B cell (primary cell): Measurements from ENCODE around the gene KCNS3. TPM values are rescaled to one million over a fixed set of nuclear protein-coding genes. Genes with fewer than 3 reads are reported as not detected.
"Not testable (repeated sequence)": the region's sequence is repeated elsewhere in the genome, so short reads cannot be mapped to it uniquely, and the experiment has no call there.

Source experiments
- ATAC-seq: fragments of 200-7000 bp; cut with Tn5 transposase; one replicate; pipeline ENCODE4 v1.10.0; 2021; ENCODE audit warnings: low read depth, mild to moderate bottlenecking, moderate number of reproducible peaks, moderate library complexity
- CTCF ChIA-PET: fragments of 350-600 bp; sonication (Branson Sonifier 250); formaldehyde crosslinking; loops from one replicate; lab custom pipeline; 2021; ENCODE audit warnings: antibody characterized with exemption, inconsistent platforms; lab: Charles Lee
- POLR2A ChIA-PET: fragments of 350-600 bp; sonication (Branson Sonifier 250); formaldehyde crosslinking; loops from one replicate; lab custom pipeline; 2021; ENCODE audit warnings: antibody characterized with exemption; lab: Charles Lee
- DNase-seq: peaks from one replicate; pipeline ENCODE4 v3.0.0; 2013
- H2AFZ ChIP-seq: 2 replicates; pipeline ENCODE4 v1.6.1; 2012; ENCODE audit warnings: mild to moderate bottlenecking, low read depth, low read length; ENCODE audit not compliant: insufficient read depth, poor library complexity, severe bottlenecking
- H3K27ac ChIP-seq, 2 donors: 1 replicate in 1 of 2; 2 replicates in 1 of 2; pipeline ENCODE4 v1.5.1; 2012 to 2013; ENCODE audit warnings: low read length in 2 of 2, mild to moderate bottlenecking in 2 of 2, moderate library complexity in 1 of 2
- H3K27me3 ChIP-seq, 4 experiments: fragments of 200-600 bp in 1 of 4; sonication (generic) in 1 of 4; replicated peaks in 1 of 4; 1 replicate in 2 of 4; 2 replicates in 2 of 4; pipeline versions ENCODE4 v1.6.1 to v1.7.0; 2013 to 2016; ENCODE audit warnings: low read length in 3 of 4, mild to moderate bottlenecking in 2 of 4, mixed read lengths in 1 of 4, moderate library complexity in 1 of 4; ENCODE audit not compliant: insufficient read depth in 4 of 4, control insufficient read depth in 3 of 4; ENCODE audit errors: control extremely low read depth in 1 of 4
- H3K36me3 ChIP-seq, 2 experiments: replicated peaks in 1 of 2; 1 replicate in 1 of 2; 2 replicates in 1 of 2; pipeline versions ENCODE4 v1.6.1 to v1.7.1; 2013; ENCODE audit warnings: low read length in 1 of 2; ENCODE audit not compliant: insufficient read depth in 2 of 2, control insufficient read depth in 1 of 2; ENCODE audit errors: control extremely low read depth in 1 of 2, extremely low read depth in 1 of 2
- H3K4me1 ChIP-seq, 2 donors: fragments of 200-600 bp in 1 of 2; sonication (generic) in 1 of 2; 1 replicate in 1 of 2; 2 replicates in 1 of 2; pipeline versions ENCODE4 v1.5.1 to v1.6.1; 2013 to 2017; ENCODE audit warnings: low read length in 2 of 2; ENCODE audit not compliant: control insufficient read depth in 2 of 2, insufficient read depth in 2 of 2
- H3K4me2 ChIP-seq: replicated peaks from 2 replicates; pipeline ENCODE3; 2012; ENCODE audit warnings: mild to moderate bottlenecking, low read depth, low read length; ENCODE audit not compliant: poor library complexity, severe bottlenecking
- H3K4me3 ChIP-seq, 5 experiments: fragments of 200-600 bp in 1 of 5; sonication (generic) in 1 of 5; 1 replicate in 3 of 5; 2 replicates in 2 of 5; pipeline versions ENCODE4 v1.5.1 to v1.7.0; 2011 to 2016; ENCODE audit warnings: low read length in 4 of 5, mild to moderate bottlenecking in 4 of 5, low read depth in 2 of 5, control low read depth in 1 of 5, moderate library complexity in 1 of 5; ENCODE audit not compliant: insufficient read depth in 1 of 5; ENCODE audit errors: control extremely low read depth in 1 of 5, extremely low read depth in 1 of 5
- H3K79me2 ChIP-seq: fragments of 200-600 bp; sonication (generic); one replicate; pipeline ENCODE4 v1.6.0; 2016; ENCODE audit warnings: low read length; ENCODE audit not compliant: control insufficient read depth, insufficient read depth
- H3K9ac ChIP-seq: fragments of 200-600 bp; sonication (generic); 2 replicates; pipeline ENCODE4 v1.6.1; 2017; ENCODE audit warnings: mild to moderate bottlenecking, low read length, moderate library complexity
- H3K9me3 ChIP-seq, 3 donors: one replicate each; pipeline versions ENCODE4 v1.6.1 to v1.7.1; 2013; ENCODE audit warnings: low read length in 2 of 3; ENCODE audit not compliant: control insufficient read depth in 2 of 3, insufficient read depth in 1 of 3; ENCODE audit errors: control extremely low read depth in 1 of 3
- H4K20me1 ChIP-seq: 2 replicates; pipeline ENCODE4 v1.6.0; 2012; ENCODE audit warnings: mild to moderate bottlenecking, low read length; ENCODE audit not compliant: insufficient read depth, control insufficient read depth, poor library complexity, severe bottlenecking
- H3K27ac Mint-ChIP-seq: one replicate; pipeline ENCODE4 v1.8.0; 2021; ENCODE audit warnings: mixed read lengths
- H3K27me3 Mint-ChIP-seq: one replicate; pipeline ENCODE4 v1.8.0; 2021; ENCODE audit warnings: mixed read lengths
- H3K4me1 Mint-ChIP-seq: one replicate; pipeline ENCODE4 v1.8.0; 2021; ENCODE audit warnings: mixed read lengths
- H3K4me3 Mint-ChIP-seq: one replicate; pipeline ENCODE4 v1.8.0; 2021; ENCODE audit warnings: mixed read lengths
- H3K9me3 Mint-ChIP-seq: one replicate; pipeline ENCODE4 v1.8.0; 2022; ENCODE audit warnings: mixed read lengths; ENCODE audit not compliant: insufficient read depth
- EZH2 ChIP-seq: IDR thresholded peaks from 2 replicates; pipeline ENCODE4 v1.6.1; 2012; ENCODE audit warnings: borderline replicate concordance, low read depth, mild to moderate bottlenecking, moderate library complexity, low read length; ENCODE audit not compliant: insufficient read depth, poor library complexity, severe bottlenecking
- WGBS: methylation state at CpG from one replicate; pipeline ENCODE4 v1.1.5; 2013; ENCODE audit warnings: missing lambda C conversion rate; ENCODE audit not compliant: insufficient coverage; 5-methylcytosine and 5-hydroxymethylcytosine counted together
- intact Hi-C: fragments of 100-400 bp; cut with micrococcal nuclease; formaldehyde crosslinking; loops from one replicate; pipeline ENCODE4 v1.10.0; 2022
- polyA plus RNA-seq: library from polyadenylated mRNA; depleted of rRNA; stranded (reverse); fragments of >200 nt; gene quantifications from 2 replicates; pipeline ENCODE4 v1.2.3, GENCODE V29; 2012
- total RNA-seq, 2 donors: library from RNA; stranded (reverse); fragments of 120-200 nt in 1 of 2; gene quantifications; 1 replicate in 1 of 2; 2 replicates in 1 of 2; pipeline versions ENCODE4 v1.2.3 to v1.2.4, GENCODE V29; 2013 to 2022
- TF ChIP-seq, protein P1 (sequence below): fragments of 200-600 bp; IDR thresholded peaks from one replicate; pipeline ENCODE4 v1.8.0; 2022; ENCODE audit warnings: antibody characterized with exemption, mild to moderate bottlenecking

KCNS3 gene
- total and polyA plus RNA-seq, 2 donors (not counting 1 experiment from before 2014, with no cell fraction given), result 0.10 to 0.76 TPM

DNA sequence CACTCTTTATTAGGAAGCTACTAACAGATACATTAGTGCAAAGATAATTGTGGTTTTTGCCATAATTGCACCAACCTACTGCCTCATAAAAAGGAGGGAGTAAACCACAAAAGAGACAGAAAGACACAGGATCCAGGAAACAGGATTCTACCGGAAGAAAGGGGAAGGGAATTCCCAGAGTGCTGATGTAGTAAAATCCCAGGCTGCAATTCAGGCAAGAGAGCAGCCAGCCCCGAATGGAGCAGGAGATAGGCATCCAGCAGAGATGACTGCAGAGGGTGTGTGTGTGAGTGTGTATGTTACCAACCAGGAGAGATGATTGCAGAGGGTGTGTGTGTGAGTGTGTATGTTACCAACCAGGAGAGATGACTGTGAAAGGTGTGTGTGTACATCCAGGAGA, 84.4 kb downstream of the KCNS3 start:
- Histone ChIP-seq H3K4me3 (no peak overlapping the region), H3K9me3 (no peaks in the 10 kb centered on the region), H4K20me1 (no peaks in the 10 kb centered on the region), H3K27me3 (peaks cover 0 to 13% (median 2%) of the 10 kb centered on the region in 4 experiments), H3K4me2 (no peak overlapping the region), H3K9ac (no peak overlapping the region), H3K27ac (no peak overlapping the region), H3K36me3 (no peaks in the 10 kb centered on the region), H3K4me1 (peaks cover 10 to 11% of the 10 kb centered on the region in 2 donors), H3K79me2 (no peaks in the 10 kb centered on the region), H2AFZ (no peak overlapping the region)
- WGBS, result 9% methylated on average over 2 of the region's 2 CpGs
- Mint-ChIP-seq H3K9me3 (no peaks in the 10 kb centered on the region), H3K4me3 (no peak overlapping the region), H3K27me3 (peaks cover 39% of the 10 kb centered on the region), H3K4me1 (peaks cover 13% of the 10 kb centered on the region), H3K27ac (no peak overlapping the region)
- ChIA-PET POLR2A (no interaction called here), CTCF (no interaction called here)
- TF ChIP-seq, protein P1, sequence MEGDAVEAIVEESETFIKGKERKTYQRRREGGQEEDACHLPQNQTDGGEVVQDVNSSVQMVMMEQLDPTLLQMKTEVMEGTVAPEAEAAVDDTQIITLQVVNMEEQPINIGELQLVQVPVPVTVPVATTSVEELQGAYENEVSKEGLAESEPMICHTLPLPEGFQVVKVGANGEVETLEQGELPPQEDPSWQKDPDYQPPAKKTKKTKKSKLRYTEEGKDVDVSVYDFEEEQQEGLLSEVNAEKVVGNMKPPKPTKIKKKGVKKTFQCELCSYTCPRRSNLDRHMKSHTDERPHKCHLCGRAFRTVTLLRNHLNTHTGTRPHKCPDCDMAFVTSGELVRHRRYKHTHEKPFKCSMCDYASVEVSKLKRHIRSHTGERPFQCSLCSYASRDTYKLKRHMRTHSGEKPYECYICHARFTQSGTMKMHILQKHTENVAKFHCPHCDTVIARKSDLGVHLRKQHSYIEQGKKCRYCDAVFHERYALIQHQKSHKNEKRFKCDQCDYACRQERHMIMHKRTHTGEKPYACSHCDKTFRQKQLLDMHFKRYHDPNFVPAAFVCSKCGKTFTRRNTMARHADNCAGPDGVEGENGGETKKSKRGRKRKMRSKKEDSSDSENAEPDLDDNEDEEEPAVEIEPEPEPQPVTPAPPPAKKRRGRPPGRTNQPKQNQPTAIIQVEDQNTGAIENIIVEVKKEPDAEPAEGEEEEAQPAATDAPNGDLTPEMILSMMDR, result no peak
- TF ChIP-seq EZH2, result no peak
- intact Hi-C loops, result no loop called here
- ATAC-seq, result no peak
- DNase-seq, result no peak

DNA sequence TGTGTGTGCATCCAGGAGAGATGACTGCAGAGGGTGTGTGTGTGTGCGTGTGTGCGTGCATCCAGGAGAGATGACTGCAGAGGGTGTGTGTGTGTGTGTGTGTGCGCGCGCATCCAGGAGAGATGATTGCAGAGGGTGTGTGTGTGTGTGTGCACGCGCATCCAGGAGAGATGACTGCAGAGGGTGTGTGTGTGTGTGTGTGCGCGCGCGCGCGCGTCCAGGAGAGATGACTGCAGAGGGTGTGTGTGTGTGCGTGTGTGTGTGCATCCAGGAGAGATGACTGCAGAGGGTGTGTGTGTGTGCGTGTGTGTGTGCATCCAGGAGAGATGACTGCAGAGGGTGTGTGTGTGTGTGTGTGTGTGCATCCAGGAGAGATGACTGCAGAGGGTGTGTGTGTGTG, 85.1 kb downstream of the KCNS3 start:
- H3K4me2 ChIP-seq, DNase-seq, H3K9ac ChIP-seq, POLR2A ChIA-PET, H3K27ac ChIP-seq, H3K36me3 ChIP-seq, H3K9me3 Mint-ChIP-seq, ATAC-seq, H3K79me2 ChIP-seq, H3K27ac Mint-ChIP-seq, H2AFZ ChIP-seq, H3K9me3 ChIP-seq, CTCF ChIA-PET, H3K4me3 Mint-ChIP-seq, H3K4me3 ChIP-seq, H4K20me1 ChIP-seq, intact Hi-C loops: not testable (repeated sequence)
- H3K4me1 Mint-ChIP-seq, result peaks cover 13% of the 10 kb centered on the region
- H3K27me3 Mint-ChIP-seq, result peaks cover 46% of the 10 kb centered on the region
- H3K4me1 ChIP-seq, result peaks cover 10 to 11% of the 10 kb centered on the region in 2 donors
- WGBS, result 99% methylated on average over 12 of the region's 16 CpGs
- peaks cover 0 to 20% (median 3%) of the 10 kb centered on the region in 4 experiments for H3K27me3 ChIP-seq
